Parathyroid adenoma (tissue), 2 donors: ENCODE measurements around the gene DNAJC7.

ENCODE experiments used
- H2AFZ ChIP-seq: fragments of 300-600 bp; sonication (generic); one replicate; pipeline ENCODE4 v1.7.0; 2017; ENCODE audit warnings: antibody characterized with exemption, mild to moderate bottlenecking
- H3K27ac ChIP-seq: fragments of 300-600 bp; sonication (generic); one replicate; pipeline ENCODE4 v1.7.0; 2017
- H3K27me3 ChIP-seq: fragments of 300-600 bp; sonication (generic); one replicate; pipeline ENCODE4 v1.7.0; 2017; ENCODE audit warnings: low read length; ENCODE audit not compliant: control insufficient read depth, insufficient read depth
- H3K36me3 ChIP-seq: fragments of 300-600 bp; sonication (generic); one replicate; pipeline ENCODE4 v1.7.0; 2017; ENCODE audit warnings: low read length; ENCODE audit not compliant: control insufficient read depth, insufficient read depth
- H3K4me1 ChIP-seq: fragments of 300-600 bp; sonication (generic); one replicate; pipeline ENCODE4 v1.7.0; 2017; ENCODE audit warnings: control low read depth
- H3K4me2 ChIP-seq: fragments of 300-600 bp; sonication (generic); one replicate; pipeline ENCODE4 v1.7.0; 2017; ENCODE audit warnings: low read length
- H3K4me3 ChIP-seq: fragments of 300-600 bp; sonication (generic); one replicate; pipeline ENCODE4 v1.7.0; 2017; ENCODE audit warnings: low read depth, low read length
- H3K79me2 ChIP-seq: fragments of 300-600 bp; sonication (generic); one replicate; pipeline ENCODE4 v1.7.0; 2017; ENCODE audit warnings: control low read depth
- H3K9ac ChIP-seq: fragments of 300-600 bp; sonication (generic); one replicate; pipeline ENCODE4 v1.7.0; 2017; ENCODE audit warnings: mild to moderate bottlenecking
- H3K9me3 ChIP-seq: fragments of 300-600 bp; sonication (generic); one replicate; pipeline ENCODE4 v1.7.0; 2017; ENCODE audit warnings: low read length; ENCODE audit not compliant: control insufficient read depth
- CTCF ChIP-seq: fragments of 300-600 bp; sonication (generic); IDR thresholded peaks from one replicate; pipeline ENCODE4 v1.7.0; 2017; ENCODE audit warnings: antibody characterized with exemption, mild to moderate bottlenecking
- donor health status: primary hyperparathyroidism.

DNAJC7 gene

GRCh38 chr17:42027961-42028790 lies 10.9 kb upstream of the DNAJC7 start:
- Histone ChIP-seq H3K9me3 (no peaks in the 10 kb centered on the region), H3K4me3 (no peak overlapping the region), H3K9ac (no peak overlapping the region), H3K4me2 (no peak overlapping the region), H3K79me2 (no peaks in the 10 kb centered on the region), H2AFZ (no peak overlapping the region), H3K4me1 (no peaks in the 10 kb centered on the region), H3K36me3 (no peaks in the 10 kb centered on the region), H3K27me3 (no peaks in the 10 kb centered on the region), H3K27ac (no peak overlapping the region)
- TF ChIP-seq CTCF: no peak

GRCh38 chr17:42027590-42027889 lies 10.3 kb upstream of the DNAJC7 start:
- no peak overlapping the region for H3K4me3 ChIP-seq
- H3K36me3 ChIP-seq: no peaks in the 10 kb centered on the region
- H3K9ac ChIP-seq: no peak overlapping the region
- no peak overlapping the region for H3K27ac ChIP-seq
- TF ChIP-seq CTCF: no peak
- H3K4me2 ChIP-seq: no peak overlapping the region
- no peak overlapping the region for H2AFZ ChIP-seq
- no peaks in the 10 kb centered on the region for H3K79me2 ChIP-seq
- no peaks in the 10 kb centered on the region for H3K9me3 ChIP-seq
- no peaks in the 10 kb centered on the region for H3K27me3 ChIP-seq
- no peaks in the 10 kb centered on the region for H3K4me1 ChIP-seq

GRCh38 chr17:42026857-42027589 lies 9.8 kb upstream of the DNAJC7 start:
- Histone ChIP-seq H3K4me2 (no peak overlapping the region), H3K36me3 (no peaks in the 10 kb centered on the region), H3K4me1 (no peaks in the 10 kb centered on the region), H3K27ac (no peak overlapping the region), H3K9ac (no peak overlapping the region), H3K9me3 (no peaks in the 10 kb centered on the region), H2AFZ (no peak overlapping the region), H3K27me3 (no peaks in the 10 kb centered on the region), H3K4me3 (no peak overlapping the region), H3K79me2 (no peaks in the 10 kb centered on the region)
- TF ChIP-seq CTCF: no peak

- Histone ChIP-seq H3K9ac (no peak overlapping the region), H3K4me1 (peaks cover 5% of the 10 kb centered on the region), H3K9me3 (no peaks in the 10 kb centered on the region), H3K4me3 (no peak overlapping the region), H3K36me3 (no peaks in the 10 kb centered on the region), H2AFZ (no peak overlapping the region), H3K79me2 (no peaks in the 10 kb centered on the region), H3K27ac (no peak overlapping the region), H3K27me3 (no peaks in the 10 kb centered on the region), H3K4me2 (no peak overlapping the region)
- no peak for TF ChIP-seq CTCF
Measured at GRCh38 chr17:42025936-42026335, 8.7 kb upstream of the DNAJC7 start.

GRCh38 chr17:42025191-42025579 lies 7.9 kb upstream of the DNAJC7 start:
- Histone ChIP-seq H3K79me2 (no peaks in the 10 kb centered on the region), H3K9me3 (no peaks in the 10 kb centered on the region), H3K36me3 (no peaks in the 10 kb centered on the region), H3K9ac (no peak overlapping the region), H3K4me2 (no peak overlapping the region), H3K27ac (no peak overlapping the region), H2AFZ (no peak overlapping the region), H3K4me3 (no peak overlapping the region), H3K4me1 (peaks cover 10% of the 10 kb centered on the region), H3K27me3 (no peaks in the 10 kb centered on the region)
- TF ChIP-seq CTCF: no peak
